ENCODE measurements around the gene PTPDC1. TPM values are rescaled to one million over a fixed set of nuclear protein-coding genes. Genes with fewer than 3 reads are reported as not detected.

Gene PTPDC1
- total RNA-seq, 2 experiments from 2014 or later = 3.6 to 7.0 TPM

DNA sequence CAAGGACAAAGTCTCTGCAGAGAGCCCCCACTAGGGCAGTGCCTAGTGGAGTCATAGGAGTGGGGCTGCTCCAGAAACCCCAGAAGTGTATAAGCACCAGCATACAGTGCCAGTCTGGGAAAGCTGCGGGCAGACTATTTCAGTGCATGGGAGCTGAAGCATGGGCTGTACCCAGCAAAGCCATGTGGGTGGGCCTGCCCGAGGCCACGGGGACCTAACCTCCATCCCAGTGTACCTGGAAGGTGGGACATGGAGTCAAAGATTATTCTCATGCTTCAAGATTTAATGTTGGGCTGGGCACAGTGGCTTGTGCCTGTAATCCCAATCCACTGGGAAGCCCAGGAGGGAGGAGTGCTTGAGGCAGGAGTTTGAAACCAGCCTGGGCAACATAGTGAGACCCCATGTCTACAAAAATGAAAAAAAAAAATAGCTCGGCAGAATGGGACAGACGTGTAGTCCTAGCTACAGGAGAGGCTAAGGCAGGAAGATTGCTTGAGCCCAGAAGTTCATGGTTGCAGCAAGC, 36.7 kb downstream of the PTPDC1 start:
- H3K4me3 ChIP-seq (ENCODE audit: low read depth, low read length, poor library complexity, severe bottlenecking) = no peak overlapping the region
- no peaks in the 10 kb centered on the region for H3K36me3 ChIP-seq (ENCODE audit: insufficient read depth, low read length)
- no peaks in the 10 kb centered on the region for H4K20me1 ChIP-seq (ENCODE audit: insufficient read depth, low read length)
- BruUV-seq (replicated peaks) = no TSS peak
- no peaks in the 10 kb centered on the region for H3K79me2 ChIP-seq (ENCODE audit: insufficient read depth, low read depth, low read length)
- intact Hi-C loops (cut with micrococcal nuclease; ENCODE audit: unreplicated experiment) = no loop called here
- POLR2A ChIA-PET = no interaction called here
- no peak overlapping the region for H2AFZ ChIP-seq (ENCODE audit: low read length)
- no peak for TF ChIP-seq EZH2phosphoT487 (IDR thresholded peaks at IDR 0.05; ENCODE audit: borderline replicate concordance, low read depth, low read length)
- TF ChIP-seq, protein P1, sequence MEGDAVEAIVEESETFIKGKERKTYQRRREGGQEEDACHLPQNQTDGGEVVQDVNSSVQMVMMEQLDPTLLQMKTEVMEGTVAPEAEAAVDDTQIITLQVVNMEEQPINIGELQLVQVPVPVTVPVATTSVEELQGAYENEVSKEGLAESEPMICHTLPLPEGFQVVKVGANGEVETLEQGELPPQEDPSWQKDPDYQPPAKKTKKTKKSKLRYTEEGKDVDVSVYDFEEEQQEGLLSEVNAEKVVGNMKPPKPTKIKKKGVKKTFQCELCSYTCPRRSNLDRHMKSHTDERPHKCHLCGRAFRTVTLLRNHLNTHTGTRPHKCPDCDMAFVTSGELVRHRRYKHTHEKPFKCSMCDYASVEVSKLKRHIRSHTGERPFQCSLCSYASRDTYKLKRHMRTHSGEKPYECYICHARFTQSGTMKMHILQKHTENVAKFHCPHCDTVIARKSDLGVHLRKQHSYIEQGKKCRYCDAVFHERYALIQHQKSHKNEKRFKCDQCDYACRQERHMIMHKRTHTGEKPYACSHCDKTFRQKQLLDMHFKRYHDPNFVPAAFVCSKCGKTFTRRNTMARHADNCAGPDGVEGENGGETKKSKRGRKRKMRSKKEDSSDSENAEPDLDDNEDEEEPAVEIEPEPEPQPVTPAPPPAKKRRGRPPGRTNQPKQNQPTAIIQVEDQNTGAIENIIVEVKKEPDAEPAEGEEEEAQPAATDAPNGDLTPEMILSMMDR (conservative IDR thresholded peaks at IDR 0.05; ENCODE audit: low read length) = no peak
- CTCF ChIA-PET (ENCODE audit: unreplicated experiment) = no interaction called here
- no peaks in the 10 kb centered on the region for H3K9me3 ChIP-seq (ENCODE audit: low read length)
- H3K4me1 ChIP-seq (ENCODE audit: insufficient read depth, low read length, poor library complexity, severe bottlenecking) = no peaks in the 10 kb centered on the region
- no peak overlapping the region for H3K27ac ChIP-seq (ENCODE audit: low read depth, low read length, poor library complexity, severe bottlenecking)
- no peak overlapping the region for H3K4me2 ChIP-seq (ENCODE audit: low read length)
- no peak for DNase-seq (ENCODE audit: low spot score)
- no peaks in the 10 kb centered on the region for H3K9me2 ChIP-seq (ENCODE audit: insufficient read depth, low read length)

DNA sequence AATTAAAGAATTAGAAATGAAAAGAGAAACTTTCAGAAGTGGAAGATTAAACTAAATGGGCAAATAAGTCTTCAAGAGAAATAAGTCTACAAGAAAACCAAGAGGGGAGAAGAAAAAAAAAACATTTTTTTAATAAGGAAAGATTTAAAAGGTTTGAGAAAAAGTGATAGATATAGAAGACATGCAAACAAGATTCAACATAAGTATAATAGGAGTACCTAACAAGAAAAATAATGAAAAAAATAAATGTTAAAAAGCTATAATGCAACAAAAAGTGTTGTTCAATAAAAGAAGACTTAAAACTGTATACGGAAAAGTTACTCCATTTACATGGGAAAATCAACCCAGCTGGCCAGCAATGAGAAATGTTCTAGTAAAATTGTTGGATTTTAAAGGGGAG, 42.6 kb downstream of the PTPDC1 start:
- no peak for DNase-seq (ENCODE audit: low spot score)
- TF ChIP-seq EZH2phosphoT487 (IDR thresholded peaks at IDR 0.05; ENCODE audit: borderline replicate concordance, low read depth, low read length) = no peak
- TF ChIP-seq, protein P1 (conservative IDR thresholded peaks at IDR 0.05; ENCODE audit: low read length) = no peak
- no peaks in the 10 kb centered on the region for H3K9me2 ChIP-seq (ENCODE audit: insufficient read depth, low read length)
- H3K36me3 ChIP-seq (ENCODE audit: insufficient read depth, low read length) = no peaks in the 10 kb centered on the region
- intact Hi-C loops (cut with micrococcal nuclease; ENCODE audit: unreplicated experiment) = no loop called here
- no peaks in the 10 kb centered on the region for H3K79me2 ChIP-seq (ENCODE audit: insufficient read depth, low read depth, low read length)
- no peaks in the 10 kb centered on the region for H4K20me1 ChIP-seq (ENCODE audit: insufficient read depth, low read length)
- no TSS peak for BruUV-seq (replicated peaks)
- no peak overlapping the region for H3K27ac ChIP-seq (ENCODE audit: low read depth, low read length, poor library complexity, severe bottlenecking)
- H3K4me1 ChIP-seq (ENCODE audit: insufficient read depth, low read length, poor library complexity, severe bottlenecking) = no peaks in the 10 kb centered on the region
- no peak overlapping the region for H3K4me2 ChIP-seq (ENCODE audit: low read length)
- H3K9me3 ChIP-seq (ENCODE audit: low read length) = peaks cover 13% of the 10 kb centered on the region
- POLR2A ChIA-PET = interaction anchor here (0.7 kb wide), 1 partner anchor 40 kb away, joined by 4 read pairs; no protein-coding TSS in a partner anchor
- CTCF ChIA-PET (ENCODE audit: unreplicated experiment) = no interaction called here
- H2AFZ ChIP-seq (ENCODE audit: low read length) = no peak overlapping the region
- H3K4me3 ChIP-seq (ENCODE audit: low read depth, low read length, poor library complexity, severe bottlenecking) = no peak overlapping the region

DNA sequence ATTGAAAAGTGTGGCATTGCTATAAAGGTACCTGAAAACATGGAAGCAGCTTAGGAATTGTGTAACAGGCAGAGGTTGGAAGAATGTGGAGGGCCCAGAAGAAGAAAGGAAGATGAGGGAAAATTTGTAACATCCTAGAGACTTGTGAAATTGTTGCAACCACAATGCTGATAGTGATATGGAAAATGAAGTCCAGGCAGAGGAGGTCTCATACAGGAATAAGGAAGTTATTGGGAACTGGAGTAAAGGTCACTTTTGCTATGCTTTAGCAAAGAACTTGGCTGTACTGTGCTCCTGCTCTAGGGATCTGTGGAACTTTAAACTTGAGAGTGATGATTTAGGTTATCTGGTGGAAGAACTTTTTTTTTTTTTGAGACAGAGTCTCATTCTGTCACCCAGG, 43.5 kb downstream of the PTPDC1 start:
- no TSS peak for BruUV-seq (replicated peaks)
- Histone ChIP-seq H3K4me1 (ENCODE audit: insufficient read depth, low read length, poor library complexity, severe bottlenecking) (no peaks in the 10 kb centered on the region), H3K36me3 (ENCODE audit: insufficient read depth, low read length) (no peaks in the 10 kb centered on the region), H3K9me3 (ENCODE audit: low read length) (peaks cover 13% of the 10 kb centered on the region), H2AFZ (ENCODE audit: low read length) (no peak overlapping the region), H3K9me2 (ENCODE audit: insufficient read depth, low read length) (no peaks in the 10 kb centered on the region), H3K79me2 (ENCODE audit: insufficient read depth, low read depth, low read length) (no peaks in the 10 kb centered on the region), H3K4me2 (ENCODE audit: low read length) (no peak overlapping the region), H4K20me1 (ENCODE audit: insufficient read depth, low read length) (no peaks in the 10 kb centered on the region), H3K4me3 (ENCODE audit: low read depth, low read length, poor library complexity, severe bottlenecking) (no peak overlapping the region), H3K27ac (ENCODE audit: low read depth, low read length, poor library complexity, severe bottlenecking) (no peak overlapping the region)
- POLR2A ChIA-PET = no interaction called here
- CTCF ChIA-PET (ENCODE audit: unreplicated experiment) = no interaction called here
- intact Hi-C loops (cut with micrococcal nuclease; ENCODE audit: unreplicated experiment) = no loop called here
- no peak for DNase-seq (ENCODE audit: low spot score)
- TF ChIP-seq EZH2phosphoT487 (IDR thresholded peaks at IDR 0.05; ENCODE audit: borderline replicate concordance, low read depth, low read length) = no peak
- TF ChIP-seq, protein P1 (conservative IDR thresholded peaks at IDR 0.05; ENCODE audit: low read length) = no peak

Data from OCI-LY7 (cell line).